Muscle layer of colon (tissue), 2 donors: ENCODE data around the gene FSTL5.
"Not testable (repeated sequence)": the region's sequence is repeated elsewhere in the genome, so short reads cannot be mapped to it uniquely, and the experiment has no call there.

Experiments used
- H3K27ac ChIP-seq: one replicate; pipeline ENCODE4 v1.7.0; 2013; ENCODE audit warnings: low read depth, mild to moderate bottlenecking, low read length, moderate library complexity
- H3K27me3 ChIP-seq, 2 donors: one replicate each; pipeline ENCODE4 v1.7.0; 2013; ENCODE audit warnings: low read length in 2 of 2, mild to moderate bottlenecking in 2 of 2; ENCODE audit not compliant: insufficient read depth in 2 of 2, control insufficient read depth in 1 of 2
- H3K36me3 ChIP-seq: one replicate; pipeline ENCODE4 v1.7.0; 2013; ENCODE audit warnings: mild to moderate bottlenecking, low read length; ENCODE audit not compliant: insufficient read depth
- H3K4me1 ChIP-seq: one replicate; pipeline ENCODE4 v1.7.0; 2013; ENCODE audit warnings: mild to moderate bottlenecking, low read length; ENCODE audit not compliant: insufficient read depth
- H3K4me3 ChIP-seq, 2 donors: one replicate each; pipeline ENCODE4 v1.7.0; 2013; ENCODE audit warnings: low read length in 2 of 2, low read depth in 1 of 2, mild to moderate bottlenecking in 1 of 2, moderate library complexity in 1 of 2
- H3K9ac ChIP-seq: one replicate; pipeline ENCODE4 v1.7.0; 2013; ENCODE audit warnings: low read length
- H3K9me3 ChIP-seq: one replicate; pipeline ENCODE4 v1.7.0; 2013; ENCODE audit warnings: mild to moderate bottlenecking, low read length
- donor health status: abdominal sarcoma.
- donor health status: Adenocarcinoma of cecum.

Gene FSTL5

GRCh38 chr4:161762796-161763195 lies 401.0 kb downstream of the FSTL5 start:
- Histone ChIP-seq H3K36me3 (no peaks in the 10 kb centered on the region), H3K9me3 (no peaks in the 10 kb centered on the region), H3K9ac (no peak overlapping the region), H3K27ac (no peak overlapping the region), H3K4me1 (no peaks in the 10 kb centered on the region), H3K4me3 (no peak overlapping the region), H3K27me3 (no peaks in the 10 kb centered on the region)

GRCh38 chr4:161760008-161760407 lies 403.8 kb downstream of the FSTL5 start:
- no peaks in the 10 kb centered on the region for H3K27me3 ChIP-seq
- no peaks in the 10 kb centered on the region for H3K4me1 ChIP-seq

GRCh38 chr4:161758412-161758811 lies 405.4 kb downstream of the FSTL5 start:
- H3K27me3 ChIP-seq, H3K9me3 ChIP-seq, H3K36me3 ChIP-seq, H3K4me3 ChIP-seq, H3K27ac ChIP-seq, H3K9ac ChIP-seq, H3K4me1 ChIP-seq: not testable (repeated sequence)

More at GRCh38 chr4:161760008-161760407, 403.8 kb downstream of the FSTL5 start:
- Histone ChIP-seq H3K36me3 (no peaks in the 10 kb centered on the region), H3K9me3 (no peaks in the 10 kb centered on the region), H3K4me3 (no peak overlapping the region), H3K9ac (no peak overlapping the region), H3K27ac (no peak overlapping the region)

GRCh38 chr4:161728929-161729328 lies 434.9 kb downstream of the FSTL5 start:
- H3K27me3 ChIP-seq, result no peaks in the 10 kb centered on the region
- H3K36me3 ChIP-seq, result no peaks in the 10 kb centered on the region
- no peak overlapping the region for H3K4me3 ChIP-seq
- H3K27ac ChIP-seq, result no peak overlapping the region
- no peak overlapping the region for H3K9ac ChIP-seq
- no peaks in the 10 kb centered on the region for H3K9me3 ChIP-seq
- no peaks in the 10 kb centered on the region for H3K4me1 ChIP-seq

GRCh38 chr4:161721947-161722346 lies 441.9 kb downstream of the FSTL5 start:
- Histone ChIP-seq H3K27ac (no peak overlapping the region), H3K27me3 (no peaks in the 10 kb centered on the region), H3K36me3 (no peaks in the 10 kb centered on the region), H3K4me1 (no peaks in the 10 kb centered on the region), H3K9ac (no peak overlapping the region), H3K9me3 (no peaks in the 10 kb centered on the region), H3K4me3 (no peak overlapping the region)

- Histone ChIP-seq H3K27me3 (no peaks in the 10 kb centered on the region), H3K27ac (no peak overlapping the region), H3K9ac (no peak overlapping the region), H3K4me3 (no peak overlapping the region), H3K9me3 (no peaks in the 10 kb centered on the region), H3K4me1 (no peaks in the 10 kb centered on the region), H3K36me3 (no peaks in the 10 kb centered on the region)
These were observed 446.7 kb downstream of the FSTL5 start for GRCh38 chr4:161717084-161717483.

- Histone ChIP-seq H3K9me3 (no peaks in the 10 kb centered on the region), H3K4me3 (no peak overlapping the region), H3K27me3 (no peaks in the 10 kb centered on the region), H3K9ac (no peak overlapping the region), H3K27ac (no peak overlapping the region), H3K36me3 (no peaks in the 10 kb centered on the region), H3K4me1 (no peaks in the 10 kb centered on the region)
These were observed 448.9 kb downstream of the FSTL5 start for GRCh38 chr4:161714931-161715330.

GRCh38 chr4:161714022-161714751 lies 449.6 kb downstream of the FSTL5 start:
- Histone ChIP-seq H3K4me1 (no peaks in the 10 kb centered on the region), H3K9me3 (no peaks in the 10 kb centered on the region)

GRCh38 chr4:161704653-161705052 lies 459.1 kb downstream of the FSTL5 start:
- Histone ChIP-seq H3K27ac (no peak overlapping the region), H3K4me1 (no peaks in the 10 kb centered on the region), H3K9me3 (no peaks in the 10 kb centered on the region), H3K36me3 (no peaks in the 10 kb centered on the region), H3K4me3 (no peak overlapping the region), H3K27me3 (no peaks in the 10 kb centered on the region), H3K9ac (no peak overlapping the region)

More at GRCh38 chr4:161714022-161714751, 449.6 kb downstream of the FSTL5 start:
- Histone ChIP-seq H3K36me3 (no peaks in the 10 kb centered on the region), H3K4me3 (no peak overlapping the region), H3K27ac (no peak overlapping the region), H3K27me3 (no peaks in the 10 kb centered on the region), H3K9ac (no peak overlapping the region)

- Histone ChIP-seq H3K4me1 (no peaks in the 10 kb centered on the region), H3K36me3 (no peaks in the 10 kb centered on the region), H3K27ac (no peak overlapping the region), H3K4me3 (no peak overlapping the region), H3K9ac (no peak overlapping the region), H3K27me3 (no peaks in the 10 kb centered on the region), H3K9me3 (no peaks in the 10 kb centered on the region)
These were observed 459.8 kb downstream of the FSTL5 start for GRCh38 chr4:161704040-161704439.

GRCh38 chr4:161702287-161702686 lies 461.5 kb downstream of the FSTL5 start:
- Histone ChIP-seq H3K27ac (no peak overlapping the region), H3K4me1 (no peaks in the 10 kb centered on the region), H3K9ac (no peak overlapping the region), H3K4me3 (no peak overlapping the region), H3K27me3 (no peaks in the 10 kb centered on the region), H3K9me3 (no peaks in the 10 kb centered on the region), H3K36me3 (no peaks in the 10 kb centered on the region)

- H3K9me3 ChIP-seq, result no peaks in the 10 kb centered on the region
- H3K27me3 ChIP-seq, result no peaks in the 10 kb centered on the region
- no peak overlapping the region for H3K4me3 ChIP-seq
- no peak overlapping the region for H3K9ac ChIP-seq
- H3K27ac ChIP-seq, result no peak overlapping the region
- H3K4me1 ChIP-seq, result no peaks in the 10 kb centered on the region
- no peaks in the 10 kb centered on the region for H3K36me3 ChIP-seq
These were observed 466.9 kb downstream of the FSTL5 start for GRCh38 chr4:161696944-161697343.
